NT2/D1 (cell line): ENCODE data around the gene RNF220.

Experiments
- DNase-seq: peaks from one replicate; pipeline ENCODE4 v3.0.0-alpha.2; 2011; ENCODE audit warnings: low read depth, low spot score
- H3K27me3 ChIP-seq: 2 replicates; pipeline ENCODE4 v1.6.0; 2011; ENCODE audit warnings: mild to moderate bottlenecking; ENCODE audit not compliant: insufficient read length, insufficient read depth
- H3K36me3 ChIP-seq: 2 replicates; pipeline ENCODE4 v1.6.1; 2011; ENCODE audit warnings: mild to moderate bottlenecking, low read length, mixed read lengths; ENCODE audit not compliant: insufficient read depth, insufficient read length
- H3K4me1 ChIP-seq: 2 replicates; pipeline ENCODE4 v1.5.1; 2011; ENCODE audit not compliant: insufficient read depth, insufficient read length
- H3K4me3 ChIP-seq: 2 replicates; pipeline ENCODE4 v1.5.1; 2011; ENCODE audit warnings: low read depth; ENCODE audit not compliant: insufficient read length
- H3K9ac ChIP-seq: 2 replicates; pipeline ENCODE4 v1.6.0; 2011; ENCODE audit warnings: low read depth; ENCODE audit not compliant: insufficient read length
- H3K9me3 ChIP-seq: 2 replicates; pipeline ENCODE4 v1.5.1; 2011; ENCODE audit warnings: mild to moderate bottlenecking, low read length; ENCODE audit not compliant: insufficient read depth
- SUZ12 ChIP-seq: IDR thresholded peaks from 2 replicates; pipeline ENCODE4 v1.6.1; 2011; ENCODE audit not compliant: insufficient read length, insufficient read depth; ENCODE audit errors: extremely low read depth
- YY1 ChIP-seq: IDR thresholded peaks from 2 replicates; pipeline ENCODE4 v1.6.1; 2011; ENCODE audit not compliant: insufficient read length, insufficient read depth
- ZNF274 ChIP-seq: IDR thresholded peaks from 2 replicates; pipeline ENCODE4 v1.6.1; 2011; ENCODE audit warnings: mild to moderate bottlenecking, low read depth, low read length

Gene RNF220

GRCh38 chr1:44547361-44547760, 142.3 kb downstream of the RNF220 start:
- no peak for DNase-seq
- no peaks in the 10 kb centered on the region for H3K36me3 ChIP-seq
- no peaks in the 10 kb centered on the region for H3K9me3 ChIP-seq
- H3K27me3 ChIP-seq, result peaks cover 85% of the 10 kb centered on the region
- no peak overlapping the region for H3K4me3 ChIP-seq
- H3K4me1 ChIP-seq, result peaks cover 24% of the 10 kb centered on the region
- H3K9ac ChIP-seq, result no peak overlapping the region
- no peak for TF ChIP-seq YY1
- no peak for TF ChIP-seq ZNF274
- no peak for TF ChIP-seq SUZ12

- H3K36me3 ChIP-seq, result no peaks in the 10 kb centered on the region
- peaks cover 20% of the 10 kb centered on the region for H3K4me1 ChIP-seq
Measured at GRCh38 chr1:44547837-44548236, 142.8 kb downstream of the RNF220 start.

GRCh38 chr1:44549510-44549909, 144.5 kb downstream of the RNF220 start:
- no peak for DNase-seq
- H3K27me3 ChIP-seq, result peaks cover 74% of the 10 kb centered on the region
- TF ChIP-seq ZNF274 (no peak), YY1 (no peak), SUZ12 (no peak)
- H3K9me3 ChIP-seq, result no peaks in the 10 kb centered on the region
- H3K4me1 ChIP-seq, result peaks cover 10% of the 10 kb centered on the region
- no peak overlapping the region for H3K4me3 ChIP-seq
- H3K36me3 ChIP-seq, result no peaks in the 10 kb centered on the region
- H3K9ac ChIP-seq, result no peak overlapping the region

More at GRCh38 chr1:44547837-44548236, 142.8 kb downstream of the RNF220 start:
- no peaks in the 10 kb centered on the region for H3K9me3 ChIP-seq
- TF ChIP-seq SUZ12 (no peak), ZNF274 (no peak), YY1 (no peak)
- no peak overlapping the region for H3K4me3 ChIP-seq
- peaks cover 82% of the 10 kb centered on the region for H3K27me3 ChIP-seq
- DNase-seq, result no peak
- no peak overlapping the region for H3K9ac ChIP-seq

- Histone ChIP-seq H3K4me3 (no peak overlapping the region), H3K27me3 (peaks cover 42% of the 10 kb centered on the region), H3K36me3 (no peaks in the 10 kb centered on the region), H3K9ac (no peak overlapping the region), H3K9me3 (no peaks in the 10 kb centered on the region), H3K4me1 (peaks cover 6% of the 10 kb centered on the region)
- no peak for DNase-seq
- no peak for TF ChIP-seq SUZ12
- no peak for TF ChIP-seq ZNF274
- no peak for TF ChIP-seq YY1
Measured at GRCh38 chr1:44553127-44553758, 148.2 kb downstream of the RNF220 start.

- no peak overlapping the region for H3K4me3 ChIP-seq
Measured at GRCh38 chr1:44553771-44554170, 148.7 kb downstream of the RNF220 start.

GRCh38 chr1:44554706-44555105, 149.7 kb downstream of the RNF220 start:
- peaks cover 37% of the 10 kb centered on the region for H3K27me3 ChIP-seq
- H3K4me1 ChIP-seq, result peaks cover 6% of the 10 kb centered on the region
- no peaks in the 10 kb centered on the region for H3K36me3 ChIP-seq
- TF ChIP-seq SUZ12, result no peak
- TF ChIP-seq YY1, result no peak
- TF ChIP-seq ZNF274, result no peak
- no peaks in the 10 kb centered on the region for H3K9me3 ChIP-seq
- DNase-seq, result no peak
- H3K4me3 ChIP-seq, result no peak overlapping the region
- no peak overlapping the region for H3K9ac ChIP-seq

More at GRCh38 chr1:44553771-44554170, 148.7 kb downstream of the RNF220 start:
- TF ChIP-seq YY1 (no peak), SUZ12 (no peak), ZNF274 (no peak)
- H3K9ac ChIP-seq, result no peak overlapping the region
- H3K27me3 ChIP-seq, result peaks cover 37% of the 10 kb centered on the region
- no peak for DNase-seq
- H3K36me3 ChIP-seq, result no peaks in the 10 kb centered on the region
- peaks cover 6% of the 10 kb centered on the region for H3K4me1 ChIP-seq
- no peaks in the 10 kb centered on the region for H3K9me3 ChIP-seq

- TF ChIP-seq YY1, result no peak
- TF ChIP-seq ZNF274, result no peak
- TF ChIP-seq SUZ12, result no peak
- no peak overlapping the region for H3K9ac ChIP-seq
- H3K4me3 ChIP-seq, result no peak overlapping the region
- H3K4me1 ChIP-seq, result peaks cover 9% of the 10 kb centered on the region
- H3K9me3 ChIP-seq, result no peaks in the 10 kb centered on the region
- H3K36me3 ChIP-seq, result no peaks in the 10 kb centered on the region
- H3K27me3 ChIP-seq, result peaks cover 31% of the 10 kb centered on the region
- DNase-seq, result no peak
Measured at GRCh38 chr1:44557778-44558177, 152.7 kb downstream of the RNF220 start.
